ENCODE measurements around the gene ARHGAP29.

GRCh38 chr1:94126651-94127050 lies 110.7 kb downstream of the ARHGAP29 start:
- TF ChIP-seq CTCF (IDR thresholded peaks at IDR 0.05; ENCODE audit: insufficient read depth, low read depth, low read length) (no peak), EZH2 (IDR thresholded peaks at IDR 0.05; ENCODE audit: insufficient read depth, low read length) (no peak)

Data from astrocyte (in vitro differentiated cells and primary cell).